Fibroblast of mammary gland (primary cell): ENCODE results near the gene IL17REL.

ENCODE experiments used
- DNase-seq: peaks from one replicate; pipeline ENCODE4 v3.0.0-alpha.2; 2010; ENCODE audit warnings: low read depth
- H3K4me3 ChIP-seq: 2 replicates; pipeline ENCODE4 v1.5.1; 2011; ENCODE audit warnings: low read depth, mild to moderate bottlenecking, low read length, moderate library complexity; ENCODE audit not compliant: control insufficient read depth
- CTCF ChIP-seq: conservative IDR thresholded peaks from 2 replicates; pipeline ENCODE4 v1.5.1; 2011; ENCODE audit warnings: low read depth, low read length, inconsistent platforms; ENCODE audit not compliant: control insufficient read depth, insufficient read depth

Gene IL17REL

DNA sequence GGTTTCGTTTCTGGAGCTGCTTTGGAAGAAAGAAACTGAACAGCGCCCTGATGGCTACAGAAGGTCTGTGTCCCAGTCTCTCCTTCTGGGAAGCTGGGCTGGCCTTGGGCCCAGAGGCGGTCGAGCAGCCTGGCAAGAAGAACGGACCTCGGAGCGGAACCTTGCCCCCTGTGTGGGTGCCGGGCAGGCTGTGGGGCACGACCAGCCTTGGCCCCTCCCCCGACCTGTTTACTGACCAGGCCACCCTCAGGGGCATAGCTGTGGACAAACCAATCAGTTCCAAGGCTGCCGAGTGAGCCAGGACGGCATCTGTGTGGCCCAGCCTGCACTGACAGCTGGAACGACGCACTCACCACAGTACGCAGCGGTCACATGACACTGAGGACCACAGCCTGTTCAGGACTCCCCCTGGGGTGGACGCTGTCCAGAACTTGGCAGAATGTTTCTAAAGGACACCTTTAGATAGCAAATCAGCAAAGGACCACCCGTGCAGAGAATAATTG, 44.8 kb downstream of the IL17REL start:
- no peak overlapping the region for H3K4me3 ChIP-seq
- DNase-seq: no peak
- no peak for TF ChIP-seq CTCF

GRCh38 chr22:49966774-49967705, 45.5 kb downstream of the IL17REL start:
- no peak for TF ChIP-seq CTCF
- DNase-seq: no peak
- H3K4me3 ChIP-seq: no peak overlapping the region

DNA sequence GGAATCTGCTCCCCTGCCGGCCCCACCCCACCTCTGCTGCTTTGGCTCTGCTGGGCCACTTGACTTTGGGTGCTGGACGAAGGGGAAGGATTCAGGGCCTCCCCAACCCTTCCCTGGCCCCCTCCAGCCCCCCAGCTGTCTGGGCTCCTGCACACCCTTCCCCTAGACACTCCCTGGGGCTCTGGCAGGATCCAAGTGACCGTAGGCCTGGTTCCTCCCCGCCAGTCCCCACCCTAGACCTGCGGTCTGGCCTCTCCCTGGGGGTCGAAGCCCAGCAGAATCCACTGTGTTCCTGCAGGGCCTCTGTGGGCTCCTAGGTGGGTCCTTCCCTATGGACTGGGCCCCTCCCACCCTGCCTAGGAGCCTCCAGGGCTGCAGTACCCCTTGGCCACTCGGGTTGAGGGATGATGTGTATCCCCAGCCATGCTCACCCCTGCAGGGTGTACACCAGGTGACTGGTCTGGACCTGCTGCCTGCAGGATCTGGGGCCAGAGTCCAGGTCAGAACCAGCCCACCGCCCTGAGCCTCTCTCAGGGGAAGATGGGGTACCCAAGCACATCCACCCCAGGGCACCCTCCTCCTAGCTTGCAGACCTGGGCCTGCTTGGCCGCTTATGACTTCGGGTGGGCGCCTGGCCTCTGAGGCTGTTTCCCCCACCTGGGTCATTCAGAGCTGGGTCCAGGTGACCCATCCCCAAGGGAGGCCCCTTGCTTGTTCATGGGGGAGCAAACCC, 46.4 kb downstream of the IL17REL start:
- H3K4me3 ChIP-seq: no peak overlapping the region
- DNase-seq: no peak
- no peak for TF ChIP-seq CTCF

DNA sequence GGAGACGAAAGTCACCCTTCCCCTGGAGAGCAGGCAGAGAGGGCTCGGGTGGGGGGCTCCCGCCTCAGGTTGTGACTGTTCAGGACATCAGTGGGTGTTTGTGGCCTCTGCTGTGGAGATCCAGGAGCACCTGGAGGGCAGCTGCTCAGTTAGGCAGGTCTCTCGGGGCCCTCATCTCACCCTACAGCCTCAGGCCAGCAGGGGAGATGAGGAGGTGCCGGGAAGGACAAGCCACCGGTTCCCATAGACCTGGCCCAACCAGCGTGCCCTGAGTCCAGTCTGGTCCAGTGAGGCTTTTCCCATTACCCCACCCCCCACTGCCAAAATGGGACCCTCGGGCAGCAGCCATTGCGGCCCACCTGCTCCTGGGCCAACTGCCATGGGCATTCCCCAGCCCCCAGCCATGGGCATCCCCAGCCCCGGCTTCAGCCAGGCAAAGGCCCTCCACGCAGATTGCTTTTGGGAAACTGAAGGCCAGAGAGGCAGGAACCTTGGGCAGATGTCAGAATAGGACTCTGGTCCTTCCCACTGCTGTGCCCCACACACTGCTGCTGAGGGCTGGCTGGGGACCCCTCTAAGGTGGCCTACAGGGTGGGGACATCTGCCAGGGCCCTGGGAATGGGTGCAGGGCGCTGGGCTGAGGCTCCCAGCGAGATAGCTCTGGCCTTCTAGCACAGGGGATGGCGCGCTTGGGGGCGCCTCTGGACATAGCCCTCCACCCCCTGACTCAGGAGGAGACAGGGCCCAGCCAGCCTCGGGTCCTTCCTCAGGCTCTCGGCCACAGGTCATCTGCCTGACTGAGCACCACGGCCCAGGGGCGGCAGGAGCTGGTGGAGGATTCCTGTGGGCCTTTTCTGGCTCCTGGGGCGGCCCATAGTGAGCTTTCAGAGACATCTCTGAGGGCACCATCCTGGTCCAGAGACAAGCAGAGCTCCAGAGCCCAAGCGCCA, 47.2 kb downstream of the IL17REL start:
- no peak for DNase-seq
- TF ChIP-seq CTCF: no peak
- no peak overlapping the region for H3K4me3 ChIP-seq

- H3K4me3 ChIP-seq: no peak overlapping the region
- no peak for DNase-seq
- TF ChIP-seq CTCF: no peak
Observed at GRCh38 chr22:49964136-49965090, 48.2 kb downstream of the IL17REL start.
